SK-N-SH treated with all-trans-retinoic acid at 6 μM for 48 hours (cell line): ENCODE data around the gene RPL7L1.

Source experiments
- BACH2 ChIP-seq: fragments of 250-450 bp; sonication (Bioruptor Pico); IDR thresholded peaks from 2 replicates; pipeline ENCODE4 v1.9.0; 2021; ENCODE audit warnings: mild to moderate bottlenecking, borderline replicate concordance
- OSR1 ChIP-seq: fragments of 250-450 bp; sonication (Bioruptor Pico); IDR thresholded peaks from 2 replicates; pipeline ENCODE4 v1.8.0; 2022; ENCODE audit warnings: moderate library complexity, mild to moderate bottlenecking, inconsistent platforms
- ZFP3 ChIP-seq: fragments of 250-450 bp; sonication (Bioruptor Pico); IDR thresholded peaks from 2 replicates; pipeline ENCODE4 v1.5.0; 2020; ENCODE audit warnings: mild to moderate bottlenecking, moderate library complexity
- TF ChIP-seq, protein P1 (sequence below): fragments of 250-450 bp; sonication (Bioruptor Pico); IDR thresholded peaks from 2 replicates; pipeline ENCODE4 v1.5.1; 2020; ENCODE audit warnings: low read depth, mild to moderate bottlenecking, moderate library complexity

- TF ChIP-seq, protein P1, sequence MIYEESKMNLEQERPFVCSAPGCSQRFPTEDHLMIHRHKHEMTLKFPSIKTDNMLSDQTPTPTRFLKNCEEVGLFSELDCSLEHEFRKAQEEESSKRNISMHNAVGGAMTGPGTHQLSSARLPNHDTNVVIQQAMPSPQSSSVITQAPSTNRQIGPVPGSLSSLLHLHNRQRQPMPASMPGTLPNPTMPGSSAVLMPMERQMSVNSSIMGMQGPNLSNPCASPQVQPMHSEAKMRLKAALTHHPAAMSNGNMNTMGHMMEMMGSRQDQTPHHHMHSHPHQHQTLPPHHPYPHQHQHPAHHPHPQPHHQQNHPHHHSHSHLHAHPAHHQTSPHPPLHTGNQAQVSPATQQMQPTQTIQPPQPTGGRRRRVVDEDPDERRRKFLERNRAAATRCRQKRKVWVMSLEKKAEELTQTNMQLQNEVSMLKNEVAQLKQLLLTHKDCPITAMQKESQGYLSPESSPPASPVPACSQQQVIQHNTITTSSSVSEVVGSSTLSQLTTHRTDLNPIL (CRISPR knock-in tag) = no peak
- no peak for TF ChIP-seq ZFP3 (CRISPR knock-in tag)
- no peak for TF ChIP-seq OSR1 (CRISPR knock-in tag)
- no peak for TF ChIP-seq BACH2 (CRISPR knock-in tag)
These were observed 30.4 kb downstream of the RPL7L1 start for GRCh38 chr6:42909835-42910234.
